ENCODE results near the gene TMEM35B.

TMEM35B gene

GRCh38 chr1:34982820-34983376 is 2.2 kb downstream of the TMEM35B start:
- Histone ChIP-seq H3K4me3 (ENCODE audit: low read depth in 1 of 2, low read length in 1 of 2) (no peak overlapping the region), H3K4me1 (ENCODE audit: control insufficient read depth in 1 of 2, insufficient read depth in 1 of 2, low read depth in 1 of 2, low read length in 1 of 2) (peaks cover 18 to 33% of the 10 kb centered on the region in 2 experiments), H3K27ac (no peak overlapping the region), H3K27me3 (no peaks in the 10 kb centered on the region), H3K36me3 (peaks cover 29% of the 10 kb centered on the region), H3K9me3 (no peaks in the 10 kb centered on the region)
- TF ChIP-seq, protein P1, sequence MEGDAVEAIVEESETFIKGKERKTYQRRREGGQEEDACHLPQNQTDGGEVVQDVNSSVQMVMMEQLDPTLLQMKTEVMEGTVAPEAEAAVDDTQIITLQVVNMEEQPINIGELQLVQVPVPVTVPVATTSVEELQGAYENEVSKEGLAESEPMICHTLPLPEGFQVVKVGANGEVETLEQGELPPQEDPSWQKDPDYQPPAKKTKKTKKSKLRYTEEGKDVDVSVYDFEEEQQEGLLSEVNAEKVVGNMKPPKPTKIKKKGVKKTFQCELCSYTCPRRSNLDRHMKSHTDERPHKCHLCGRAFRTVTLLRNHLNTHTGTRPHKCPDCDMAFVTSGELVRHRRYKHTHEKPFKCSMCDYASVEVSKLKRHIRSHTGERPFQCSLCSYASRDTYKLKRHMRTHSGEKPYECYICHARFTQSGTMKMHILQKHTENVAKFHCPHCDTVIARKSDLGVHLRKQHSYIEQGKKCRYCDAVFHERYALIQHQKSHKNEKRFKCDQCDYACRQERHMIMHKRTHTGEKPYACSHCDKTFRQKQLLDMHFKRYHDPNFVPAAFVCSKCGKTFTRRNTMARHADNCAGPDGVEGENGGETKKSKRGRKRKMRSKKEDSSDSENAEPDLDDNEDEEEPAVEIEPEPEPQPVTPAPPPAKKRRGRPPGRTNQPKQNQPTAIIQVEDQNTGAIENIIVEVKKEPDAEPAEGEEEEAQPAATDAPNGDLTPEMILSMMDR (IDR thresholded peaks at IDR 0.05), result no peak

DNA sequence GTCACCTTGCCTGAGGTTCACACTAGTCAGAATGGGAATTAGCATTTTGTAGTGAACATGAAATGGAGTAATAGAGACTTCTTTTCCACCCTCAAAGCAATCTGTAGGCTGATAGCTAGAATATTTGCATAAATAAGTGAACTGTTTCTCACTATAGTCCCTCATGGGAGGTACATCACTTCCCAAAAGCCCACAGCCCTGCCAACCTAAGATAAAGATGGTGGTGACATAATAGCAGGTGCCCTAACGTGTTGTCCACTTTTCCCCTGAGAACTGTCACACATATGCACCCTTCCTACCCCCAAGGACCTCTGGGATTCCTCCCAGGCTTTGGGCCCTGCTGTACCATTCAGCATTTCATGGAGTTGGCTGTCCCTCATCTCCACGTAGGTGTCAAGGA is 4.4 kb downstream of the TMEM35B start:
- Histone ChIP-seq H3K9me3 (no peaks in the 10 kb centered on the region), H3K4me1 (ENCODE audit: control insufficient read depth in 1 of 2, insufficient read depth in 1 of 2, low read depth in 1 of 2, low read length in 1 of 2) (peaks cover 18 to 28% of the 10 kb centered on the region in 2 experiments), H3K27me3 (no peaks in the 10 kb centered on the region), H3K36me3 (peaks cover 35% of the 10 kb centered on the region), H3K4me3 (ENCODE audit: low read depth in 1 of 2, low read length in 1 of 2) (no peak overlapping the region), H3K27ac (no peak overlapping the region)
- TF ChIP-seq, protein P1 (IDR thresholded peaks at IDR 0.05), result no peak

- H3K27ac ChIP-seq, result no peak overlapping the region
- peaks cover 35% of the 10 kb centered on the region for H3K36me3 ChIP-seq
- H3K4me1 ChIP-seq (ENCODE audit: control insufficient read depth in 1 of 2, insufficient read depth in 1 of 2, low read depth in 1 of 2, low read length in 1 of 2), result peaks cover 7 to 12% of the 10 kb centered on the region in 2 experiments
- H3K27me3 ChIP-seq, result no peaks in the 10 kb centered on the region
- no peaks in the 10 kb centered on the region for H3K9me3 ChIP-seq
- no peak overlapping the region for H3K4me3 ChIP-seq (ENCODE audit: low read depth in 1 of 2, low read length in 1 of 2)
- TF ChIP-seq, protein P1 (IDR thresholded peaks at IDR 0.05), result no peak
These were observed 6.2 kb downstream of the TMEM35B start for GRCh38 chr1:34978921-34979320.

GRCh38 chr1:34977858-34978257 is 7.3 kb downstream of the TMEM35B start:
- Histone ChIP-seq H3K4me3 (ENCODE audit: low read depth in 1 of 2, low read length in 1 of 2) (no peak overlapping the region), H3K27me3 (no peaks in the 10 kb centered on the region), H3K27ac (no peak overlapping the region), H3K36me3 (peaks cover 33% of the 10 kb centered on the region), H3K4me1 (ENCODE audit: control insufficient read depth in 1 of 2, insufficient read depth in 1 of 2, low read depth in 1 of 2, low read length in 1 of 2) (peaks cover under 1 to 4% of the 10 kb centered on the region in 2 experiments), H3K9me3 (no peaks in the 10 kb centered on the region)
- TF ChIP-seq, protein P1 (IDR thresholded peaks at IDR 0.05), result no peak

- H3K27ac ChIP-seq, result no peak overlapping the region
- H3K27me3 ChIP-seq, result peaks cover 4% of the 10 kb centered on the region
These were observed 8.0 kb downstream of the TMEM35B start for GRCh38 chr1:34977210-34977471.

More at GRCh38 chr1:34977210-34977471, 8.0 kb downstream of the TMEM35B start:
- H3K4me3 ChIP-seq (ENCODE audit: low read depth in 1 of 2, low read length in 1 of 2), result no peak overlapping the region
- H3K36me3 ChIP-seq, result peaks cover 32% of the 10 kb centered on the region
- TF ChIP-seq, protein P1 (IDR thresholded peaks at IDR 0.05), result no peak
- H3K9me3 ChIP-seq, result no peaks in the 10 kb centered on the region
- peaks cover 0 to 2% of the 10 kb centered on the region in 2 experiments for H3K4me1 ChIP-seq (ENCODE audit: control insufficient read depth in 1 of 2, insufficient read depth in 1 of 2, low read depth in 1 of 2, low read length in 1 of 2)
